PC-9 (cell line): Measurements from ENCODE around the gene CYYR1. TPM values are rescaled to one million over a fixed set of nuclear protein-coding genes. Genes with fewer than 3 reads are reported as not detected.

Source experiments
- BruUV-seq: library from RNA; stranded (reverse); fragments of 400-500 nt; replicated peaks from 2 replicates; lab custom pipeline; 2021; lab: Mats Ljungman, UMichigan
- CTCF ChIA-PET: fragments of 300-600 bp; sonication (Branson Sonifier 250); formaldehyde crosslinking; loops from one replicate; lab custom pipeline; 2022; ENCODE audit warnings: antibody characterized with exemption; lab: Charles Lee
- POLR2A ChIA-PET: fragments of 300-600 bp; sonication (Branson Sonifier 250); formaldehyde crosslinking; loops from one replicate; lab custom pipeline; 2022; ENCODE audit warnings: antibody characterized with exemption; ENCODE audit not compliant: unreplicated experiment; lab: Charles Lee
- DNase-seq, 2 experiments: peaks; one replicate each; pipeline versions ENCODE4 v3.0.0 to v3.0.0-alpha.2; 2015 to 2022; ENCODE audit warnings: mixed read lengths in 1 of 2
- H2AFZ ChIP-seq: fragments of 200-600 bp; sonication (generic); 2 replicates; pipeline ENCODE4 v1.8.1; 2017; ENCODE audit warnings: antibody characterized with exemption
- H3F3A ChIP-seq: fragments of 200-600 bp; sonication (generic); 2 replicates; pipeline ENCODE4 v1.8.1; 2017; ENCODE audit warnings: antibody characterized with exemption, mild to moderate bottlenecking, low read depth; ENCODE audit not compliant: insufficient read depth
- H3K27ac ChIP-seq: fragments of 200-600 bp; sonication (generic); 2 replicates; pipeline ENCODE4 v1.6.1; 2016; ENCODE audit warnings: mixed run types
- H3K27me3 ChIP-seq: fragments of 200-600 bp; sonication (generic); 2 replicates; pipeline ENCODE4 v1.6.1; 2016; ENCODE audit warnings: low read depth, mixed run types; ENCODE audit not compliant: insufficient read depth
- H3K36me3 ChIP-seq: fragments of 200-600 bp; sonication (generic); 2 replicates; pipeline ENCODE4 v1.6.1; 2016; ENCODE audit warnings: low read depth, mixed run types
- H3K4me1 ChIP-seq: fragments of 200-600 bp; sonication (generic); replicated peaks from 2 replicates; pipeline ENCODE4 v1.6.1; 2016; ENCODE audit warnings: mixed run types; ENCODE audit not compliant: insufficient read depth
- H3K4me2 ChIP-seq: fragments of 200-600 bp; sonication (generic); 2 replicates; pipeline ENCODE4 v1.6.1; 2017; ENCODE audit warnings: mixed run types
- H3K4me3 ChIP-seq: fragments of 200-600 bp; sonication (generic); 2 replicates; pipeline ENCODE4 v1.6.1; 2016; ENCODE audit warnings: mixed run types
- H3K79me2 ChIP-seq: fragments of 200-600 bp; sonication (generic); 2 replicates; pipeline ENCODE4 v1.6.1; 2017; ENCODE audit warnings: low read depth, mixed run types
- H3K9me2 ChIP-seq: fragments of 200-600 bp; sonication (generic); 2 replicates; pipeline ENCODE4 v1.8.1; 2017; ENCODE audit warnings: mild to moderate bottlenecking; ENCODE audit not compliant: insufficient read depth
- H3K9me3 ChIP-seq: fragments of 200-600 bp; sonication (generic); 2 replicates; pipeline ENCODE4 v1.8.1; 2016; ENCODE audit warnings: low read depth; ENCODE audit not compliant: insufficient read depth
- H4K20me1 ChIP-seq: fragments of 200-600 bp; sonication (generic); 2 replicates; pipeline ENCODE4 v1.8.1; 2017; ENCODE audit not compliant: insufficient read depth
- CTCF ChIP-seq: fragments of 200-600 bp; sonication (generic); conservative IDR thresholded peaks from 2 replicates; pipeline ENCODE4 v1.6.1; 2017; ENCODE audit warnings: mixed run types, antibody characterized with exemption, mild to moderate bottlenecking, moderate library complexity
- EZH2 ChIP-seq: fragments of 200-600 bp; sonication (generic); IDR thresholded peaks from 2 replicates; pipeline ENCODE4 v1.8.0; 2017; ENCODE audit warnings: antibody characterized with exemption, low read depth
- intact Hi-C: fragments of 100-400 bp; cut with micrococcal nuclease; formaldehyde crosslinking; loops from one replicate; pipeline ENCODE4 v1.10.0; 2022; ENCODE audit not compliant: unreplicated experiment
- total RNA-seq: library from RNA; stranded (reverse); gene quantifications from 2 replicates; pipeline ENCODE4 v1.2.3, GENCODE V29; 2021

The CYYR1 gene
- total RNA-seq, 1 experiment from 2014 or later = not detected

- no peak overlapping the region for H2AFZ ChIP-seq
- H3K27ac ChIP-seq = no peak overlapping the region
- H3K4me3 ChIP-seq = no peak overlapping the region
- no peaks in the 10 kb centered on the region for H3F3A ChIP-seq
- H3K27me3 ChIP-seq = no peaks in the 10 kb centered on the region
- CTCF ChIA-PET = no interaction called here
- H3K9me2 ChIP-seq = no peaks in the 10 kb centered on the region
- POLR2A ChIA-PET = no interaction called here
- H3K36me3 ChIP-seq = no peaks in the 10 kb centered on the region
- BruUV-seq = no TSS peak
- H3K4me1 ChIP-seq = no peaks in the 10 kb centered on the region
- H4K20me1 ChIP-seq = no peaks in the 10 kb centered on the region
- intact Hi-C loops = no loop called here
- TF ChIP-seq CTCF (no peak), EZH2 (no peak)
- no peak for DNase-seq
- no peak overlapping the region for H3K4me2 ChIP-seq
- H3K9me3 ChIP-seq = no peaks in the 10 kb centered on the region
- no peaks in the 10 kb centered on the region for H3K79me2 ChIP-seq
Observed at GRCh38 chr21:26423511-26423910, 149.6 kb downstream of the CYYR1 start.

GRCh38 chr21:26422706-26423105 lies 150.4 kb downstream of the CYYR1 start:
- no peak for DNase-seq
- Histone ChIP-seq H3K9me3 (no peaks in the 10 kb centered on the region), H4K20me1 (no peaks in the 10 kb centered on the region), H3K36me3 (no peaks in the 10 kb centered on the region), H3K79me2 (no peaks in the 10 kb centered on the region), H3K4me3 (no peak overlapping the region), H3K9me2 (no peaks in the 10 kb centered on the region), H3K27me3 (no peaks in the 10 kb centered on the region), H3F3A (no peaks in the 10 kb centered on the region), H3K4me2 (no peak overlapping the region), H3K27ac (no peak overlapping the region), H2AFZ (no peak overlapping the region), H3K4me1 (no peaks in the 10 kb centered on the region)
- ChIA-PET POLR2A (no interaction called here), CTCF (no interaction called here)
- no TSS peak for BruUV-seq
- no peak for TF ChIP-seq CTCF
- no peak for TF ChIP-seq EZH2
- intact Hi-C loops = no loop called here

GRCh38 chr21:26422138-26422537 lies 150.9 kb downstream of the CYYR1 start:
- no peak overlapping the region for H3K4me2 ChIP-seq
- POLR2A ChIA-PET = no interaction called here
- no TSS peak for BruUV-seq
- H3K27me3 ChIP-seq = no peaks in the 10 kb centered on the region
- no peaks in the 10 kb centered on the region for H3K9me3 ChIP-seq
- no peak for DNase-seq
- CTCF ChIA-PET = no interaction called here
- H3K4me1 ChIP-seq = no peaks in the 10 kb centered on the region
- intact Hi-C loops = no loop called here
- H3K36me3 ChIP-seq = no peaks in the 10 kb centered on the region
- H3K27ac ChIP-seq = no peak overlapping the region
- H4K20me1 ChIP-seq = no peaks in the 10 kb centered on the region
- no peak overlapping the region for H3K4me3 ChIP-seq
- no peak overlapping the region for H2AFZ ChIP-seq
- H3K9me2 ChIP-seq = no peaks in the 10 kb centered on the region
- no peak for TF ChIP-seq EZH2
- TF ChIP-seq CTCF = no peak
- H3F3A ChIP-seq = no peaks in the 10 kb centered on the region
- no peaks in the 10 kb centered on the region for H3K79me2 ChIP-seq
